OCI-LY7 (cell line): ENCODE data around the gene MAST2.

Experiments used
- EZH2phosphoT487 ChIP-seq: fragments of 200-600 bp; sonication (generic); IDR thresholded peaks from 2 replicates; pipeline ENCODE4 v1.6.1; 2018; ENCODE audit warnings: low read depth, borderline replicate concordance, mild to moderate bottlenecking, mixed run types, antibody characterized with exemption, low read length, moderate library complexity, mixed read lengths
- TF ChIP-seq, protein P1 (sequence below): fragments of 200-600 bp; sonication (generic); conservative IDR thresholded peaks from 2 replicates; pipeline ENCODE4 v1.5.1; 2014; ENCODE audit warnings: mild to moderate bottlenecking, antibody characterized with exemption, low read length, moderate library complexity, mixed read lengths

DNA sequence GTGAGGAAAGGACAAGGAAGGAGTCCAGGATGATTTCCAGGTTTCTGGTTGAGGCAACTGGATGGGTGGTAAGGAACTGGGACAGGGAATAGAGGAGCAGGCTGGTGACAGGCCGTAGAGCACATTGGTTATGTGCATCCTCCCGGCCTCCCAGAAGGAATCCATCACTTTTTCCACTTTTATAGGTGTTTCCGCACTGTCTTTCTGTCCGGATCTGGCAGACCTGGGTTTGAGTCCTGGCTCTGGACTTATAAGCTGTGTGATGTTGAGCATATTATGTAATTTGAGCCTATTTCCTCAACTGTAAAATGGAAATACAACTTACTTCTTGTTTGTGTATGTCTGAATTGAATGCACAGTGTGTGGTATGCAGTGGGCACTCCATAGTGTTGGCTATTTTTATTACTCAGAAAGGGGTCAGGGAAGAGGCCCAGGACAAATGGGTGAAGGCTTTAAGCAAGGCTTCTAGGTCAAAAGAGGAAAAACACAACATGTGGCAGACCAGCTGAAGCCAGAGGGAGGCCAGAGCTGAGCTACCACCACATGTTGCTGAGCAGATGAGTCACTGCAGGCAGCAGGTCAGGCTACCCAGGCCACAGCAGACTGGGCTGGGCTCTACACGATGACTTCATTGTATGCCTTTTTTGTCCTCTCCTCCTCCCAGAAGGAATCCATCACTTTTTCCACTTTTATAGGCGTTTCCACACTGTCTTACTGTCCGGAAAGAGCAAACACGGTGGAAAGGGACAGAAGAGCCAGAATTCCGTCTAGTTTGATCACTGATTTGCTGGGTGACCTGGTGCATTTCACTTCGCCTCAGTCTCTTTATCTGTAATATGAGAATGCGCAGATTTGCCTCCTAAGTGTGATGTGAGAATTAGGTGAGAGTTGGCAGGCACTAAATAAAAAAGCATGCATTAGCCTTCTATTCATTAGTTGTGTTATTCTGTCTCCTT is 791 bp upstream of the MAST2 start:
- TF ChIP-seq, protein P1, sequence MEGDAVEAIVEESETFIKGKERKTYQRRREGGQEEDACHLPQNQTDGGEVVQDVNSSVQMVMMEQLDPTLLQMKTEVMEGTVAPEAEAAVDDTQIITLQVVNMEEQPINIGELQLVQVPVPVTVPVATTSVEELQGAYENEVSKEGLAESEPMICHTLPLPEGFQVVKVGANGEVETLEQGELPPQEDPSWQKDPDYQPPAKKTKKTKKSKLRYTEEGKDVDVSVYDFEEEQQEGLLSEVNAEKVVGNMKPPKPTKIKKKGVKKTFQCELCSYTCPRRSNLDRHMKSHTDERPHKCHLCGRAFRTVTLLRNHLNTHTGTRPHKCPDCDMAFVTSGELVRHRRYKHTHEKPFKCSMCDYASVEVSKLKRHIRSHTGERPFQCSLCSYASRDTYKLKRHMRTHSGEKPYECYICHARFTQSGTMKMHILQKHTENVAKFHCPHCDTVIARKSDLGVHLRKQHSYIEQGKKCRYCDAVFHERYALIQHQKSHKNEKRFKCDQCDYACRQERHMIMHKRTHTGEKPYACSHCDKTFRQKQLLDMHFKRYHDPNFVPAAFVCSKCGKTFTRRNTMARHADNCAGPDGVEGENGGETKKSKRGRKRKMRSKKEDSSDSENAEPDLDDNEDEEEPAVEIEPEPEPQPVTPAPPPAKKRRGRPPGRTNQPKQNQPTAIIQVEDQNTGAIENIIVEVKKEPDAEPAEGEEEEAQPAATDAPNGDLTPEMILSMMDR: no peak
- no peak for TF ChIP-seq EZH2phosphoT487
